DOHH2 (cell line): ENCODE measurements around the gene PPHLN1.

ENCODE experiments used
- H3F3A ChIP-seq: fragments of 200-600 bp; sonication (generic), shearing (Covaris generic); 2 replicates; pipeline ENCODE4 v1.6.0; 2016; ENCODE audit warnings: antibody characterized with exemption, mild to moderate bottlenecking; ENCODE audit not compliant: control insufficient read depth, insufficient read depth
- H3K27ac ChIP-seq: fragments of 200-600 bp; sonication (generic); 2 replicates; pipeline ENCODE4 v1.5.1; 2014; ENCODE audit warnings: low read depth, mild to moderate bottlenecking, low read length, moderate library complexity
- H3K27me3 ChIP-seq: fragments of 200-600 bp; sonication (generic); 2 replicates; pipeline ENCODE4 v1.6.1; 2014; ENCODE audit warnings: mild to moderate bottlenecking, low read length, mixed read lengths; ENCODE audit not compliant: control insufficient read depth
- H3K36me3 ChIP-seq: fragments of 200-600 bp; sonication (generic); 2 replicates; pipeline ENCODE4 v1.6.1; 2014; ENCODE audit warnings: mild to moderate bottlenecking, low read length, moderate library complexity, mixed read lengths; ENCODE audit not compliant: control insufficient read depth
- H3K4me1 ChIP-seq: fragments of 200-600 bp; sonication (generic); 2 replicates; pipeline ENCODE4 v1.6.1; 2014; ENCODE audit warnings: mild to moderate bottlenecking, low read length, mixed read lengths; ENCODE audit not compliant: control insufficient read depth
- H3K4me2 ChIP-seq: fragments of 200-600 bp; sonication (generic); 2 replicates; pipeline ENCODE4 v1.6.0; 2014; ENCODE audit warnings: mild to moderate bottlenecking, low read length, moderate library complexity
- H3K4me3 ChIP-seq: fragments of 200-600 bp; sonication (generic); 2 replicates; pipeline ENCODE4 v1.5.1; 2014; ENCODE audit warnings: mild to moderate bottlenecking, low read length, mixed read lengths
- H3K79me2 ChIP-seq: fragments of 200-600 bp; sonication (generic); 2 replicates; pipeline ENCODE4 v1.6.1; 2014; ENCODE audit warnings: mild to moderate bottlenecking, low read length, mixed read lengths; ENCODE audit not compliant: control insufficient read depth
- H3K9me2 ChIP-seq: fragments of 200-600 bp; sonication (generic); replicated peaks from 2 replicates; pipeline ENCODE4 v1.6.1; 2014; ENCODE audit warnings: mild to moderate bottlenecking, low read length, mixed read lengths; ENCODE audit not compliant: control insufficient read depth
- H3K9me3 ChIP-seq: fragments of 200-600 bp; sonication (generic); 2 replicates; pipeline ENCODE4 v1.6.1; 2014; ENCODE audit warnings: antibody characterized with exemption, low read length, mixed read lengths; ENCODE audit not compliant: control insufficient read depth, insufficient read depth
- H4K20me1 ChIP-seq: fragments of 200-600 bp; sonication (generic); 2 replicates; pipeline ENCODE4 v1.6.0; 2014; ENCODE audit warnings: low read depth, mild to moderate bottlenecking, antibody characterized with exemption, low read length, moderate library complexity; ENCODE audit not compliant: control insufficient read depth, insufficient read depth
- EZH2phosphoT487 ChIP-seq: fragments of 200-600 bp; sonication (generic); IDR thresholded peaks from 2 replicates; pipeline ENCODE4 v1.6.1; 2017; ENCODE audit warnings: borderline replicate concordance, mild to moderate bottlenecking, antibody characterized with exemption, low read length, moderate library complexity, mixed read lengths
- TF ChIP-seq, protein P1 (sequence below): fragments of 200-600 bp; sonication (generic); IDR thresholded peaks from one replicate; pipeline ENCODE4 v1.5.1; 2014; ENCODE audit warnings: antibody characterized with exemption, mild to moderate bottlenecking, low read depth, low read length; ENCODE audit not compliant: poor library complexity, severe bottlenecking

PPHLN1 gene

DNA sequence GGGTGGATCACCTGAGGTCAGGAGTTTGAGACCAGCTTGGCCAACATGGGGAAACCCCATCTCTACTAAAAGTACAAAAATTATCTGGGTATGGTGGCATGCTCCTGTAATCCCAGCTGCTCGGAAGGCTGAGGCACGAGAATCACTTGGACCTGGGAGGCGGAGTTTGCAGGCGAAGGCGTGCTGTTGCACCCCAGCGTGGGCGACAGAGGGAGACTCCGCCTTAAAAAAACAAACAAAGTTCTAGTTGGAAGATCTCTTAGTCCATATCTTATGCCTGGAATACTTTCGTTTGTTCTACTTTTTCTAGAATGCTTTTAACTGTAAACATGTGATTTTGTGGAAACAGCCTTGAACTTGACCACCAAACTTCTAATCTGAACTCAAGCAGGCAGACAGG, 38.7 kb downstream of the PPHLN1 start:
- no peak for TF ChIP-seq EZH2phosphoT487
- TF ChIP-seq, protein P1, sequence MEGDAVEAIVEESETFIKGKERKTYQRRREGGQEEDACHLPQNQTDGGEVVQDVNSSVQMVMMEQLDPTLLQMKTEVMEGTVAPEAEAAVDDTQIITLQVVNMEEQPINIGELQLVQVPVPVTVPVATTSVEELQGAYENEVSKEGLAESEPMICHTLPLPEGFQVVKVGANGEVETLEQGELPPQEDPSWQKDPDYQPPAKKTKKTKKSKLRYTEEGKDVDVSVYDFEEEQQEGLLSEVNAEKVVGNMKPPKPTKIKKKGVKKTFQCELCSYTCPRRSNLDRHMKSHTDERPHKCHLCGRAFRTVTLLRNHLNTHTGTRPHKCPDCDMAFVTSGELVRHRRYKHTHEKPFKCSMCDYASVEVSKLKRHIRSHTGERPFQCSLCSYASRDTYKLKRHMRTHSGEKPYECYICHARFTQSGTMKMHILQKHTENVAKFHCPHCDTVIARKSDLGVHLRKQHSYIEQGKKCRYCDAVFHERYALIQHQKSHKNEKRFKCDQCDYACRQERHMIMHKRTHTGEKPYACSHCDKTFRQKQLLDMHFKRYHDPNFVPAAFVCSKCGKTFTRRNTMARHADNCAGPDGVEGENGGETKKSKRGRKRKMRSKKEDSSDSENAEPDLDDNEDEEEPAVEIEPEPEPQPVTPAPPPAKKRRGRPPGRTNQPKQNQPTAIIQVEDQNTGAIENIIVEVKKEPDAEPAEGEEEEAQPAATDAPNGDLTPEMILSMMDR, result no peak
- peaks cover 27% of the 10 kb centered on the region for H3K36me3 ChIP-seq
- no peak overlapping the region for H3K4me2 ChIP-seq

DNA sequence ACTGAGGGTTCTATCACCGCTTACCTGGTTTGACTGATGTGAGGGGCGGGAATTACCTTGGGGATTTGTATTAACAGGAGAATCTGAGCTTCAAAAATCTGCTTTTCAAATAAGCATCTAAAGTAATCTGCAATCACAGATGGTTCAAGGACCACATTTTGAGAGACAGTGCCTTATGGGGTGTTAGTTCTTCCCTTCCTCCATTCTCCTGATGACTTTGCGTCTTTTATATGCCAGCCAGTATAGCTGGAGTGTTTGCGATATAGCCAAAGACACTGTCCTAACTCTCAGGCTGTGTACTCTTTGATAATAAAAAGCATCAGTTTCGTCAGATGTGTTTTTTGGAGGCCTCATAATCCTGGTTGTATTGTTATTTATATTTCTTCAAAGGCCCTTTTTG, 39.5 kb downstream of the PPHLN1 start:
- no peak overlapping the region for H3K4me3 ChIP-seq
- peaks cover 15% of the 10 kb centered on the region for H3K79me2 ChIP-seq
- no peaks in the 10 kb centered on the region for H3K9me2 ChIP-seq
- no peak for TF ChIP-seq EZH2phosphoT487
- TF ChIP-seq, protein P1, result no peak
- peaks cover 3% of the 10 kb centered on the region; the same call in 1 of the 2 replicates for H3F3A ChIP-seq
- H3K9me3 ChIP-seq, result no peaks in the 10 kb centered on the region
- no peaks in the 10 kb centered on the region for H4K20me1 ChIP-seq
- no peak overlapping the region for H3K4me2 ChIP-seq
- H3K27me3 ChIP-seq, result no peaks in the 10 kb centered on the region
- H3K36me3 ChIP-seq, result peaks cover 25% of the 10 kb centered on the region
- H3K27ac ChIP-seq, result no peak overlapping the region
- peaks cover 11% of the 10 kb centered on the region for H3K4me1 ChIP-seq

More for the DNA sequence above, 38.7 kb downstream of the PPHLN1 start:
- Histone ChIP-seq H3K4me1 (peaks cover 12% of the 10 kb centered on the region), H3F3A (peaks cover 3% of the 10 kb centered on the region; the same call in 1 of the 2 replicates), H3K27ac (no peak overlapping the region), H3K9me2 (no peaks in the 10 kb centered on the region), H3K9me3 (no peaks in the 10 kb centered on the region), H3K79me2 (peaks cover 15% of the 10 kb centered on the region), H3K27me3 (no peaks in the 10 kb centered on the region), H4K20me1 (no peaks in the 10 kb centered on the region), H3K4me3 (no peak overlapping the region)

DNA sequence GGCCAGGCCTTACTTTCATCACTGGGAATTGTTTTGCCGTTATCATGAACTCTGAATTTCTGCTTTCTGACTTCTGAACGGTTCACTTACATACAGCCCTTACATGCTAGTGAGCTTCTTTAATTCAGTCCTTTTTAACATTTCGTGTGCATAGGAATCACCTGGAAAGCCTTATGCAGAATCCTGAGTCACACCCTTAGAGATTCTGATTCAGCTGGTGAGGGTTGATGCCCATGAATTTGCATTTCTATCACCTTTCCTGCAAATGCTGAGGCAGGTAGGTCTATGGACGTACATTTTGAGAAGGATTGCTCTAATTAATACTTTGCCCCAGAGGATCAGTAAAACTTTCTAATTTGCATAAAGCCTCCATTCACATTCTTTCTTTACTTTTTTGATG, 44.0 kb downstream of the PPHLN1 start:
- no peak overlapping the region for H3K27ac ChIP-seq
- H3K9me3 ChIP-seq, result no peaks in the 10 kb centered on the region
- TF ChIP-seq, protein P1, result no peak
- no peak for TF ChIP-seq EZH2phosphoT487
- H3K79me2 ChIP-seq, result peaks cover 14% of the 10 kb centered on the region
- H4K20me1 ChIP-seq, result peaks cover 7% of the 10 kb centered on the region; the same call in 1 of the 2 replicates
- H3F3A ChIP-seq, result peaks cover 3% of the 10 kb centered on the region; the same call in 1 of the 2 replicates
- peaks cover 5% of the 10 kb centered on the region for H3K4me1 ChIP-seq
- H3K36me3 ChIP-seq, result peaks cover 2% of the 10 kb centered on the region; the same call in 1 of the 2 replicates
- H3K4me3 ChIP-seq, result no peak overlapping the region
- no peaks in the 10 kb centered on the region for H3K27me3 ChIP-seq
- H3K9me2 ChIP-seq, result no peaks in the 10 kb centered on the region
- H3K4me2 ChIP-seq, result no peak overlapping the region
